ENCODE data around the gene PGM5. TPM values are rescaled to one million over a fixed set of nuclear protein-coding genes. Genes with fewer than 3 reads are reported as not detected.

Gene PGM5
- total RNA-seq, 1 experiment from 2014 or later = 75.5 TPM

- Histone ChIP-seq H3K4me3 (ENCODE audit: low read length) (no peak overlapping the region), H3K9ac (ENCODE audit: low read length) (no peak overlapping the region), H2AFZ (ENCODE audit: low read length) (no peak overlapping the region), H3K36me3 (ENCODE audit: low read depth, low read length) (peaks cover 9% of the 10 kb centered on the region), H3K9me3 (ENCODE audit: low read length) (no peaks in the 10 kb centered on the region), H3K27me3 (ENCODE audit: low read length) (no peaks in the 10 kb centered on the region), H3K4me1 (ENCODE audit: insufficient read depth, low read length) (peaks cover 18% of the 10 kb centered on the region), H3K27ac (ENCODE audit: low read length) (no peak overlapping the region), H3F3A (ENCODE audit: low read length, unreplicated experiment) (no peaks in the 10 kb centered on the region), H3K9me2 (replicated peaks; ENCODE audit: low read length) (no peaks in the 10 kb centered on the region), H3K4me2 (ENCODE audit: low read length) (no peak overlapping the region), H4K20me1 (ENCODE audit: low read length) (no peaks in the 10 kb centered on the region), H3K79me2 (ENCODE audit: low read length) (no peaks in the 10 kb centered on the region)
- BruUV-seq (replicated peaks) = no TSS peak
- ATAC-seq (no peak), DNase-seq (no peak)
- POLR2A ChIA-PET (ENCODE audit: unreplicated experiment) = no interaction called here
- TF ChIP-seq EZH2 (IDR thresholded peaks at IDR 0.05; ENCODE audit: low read length, unreplicated experiment) (no peak), EZH2phosphoT487 (IDR thresholded peaks at IDR 0.05; ENCODE audit: borderline replicate concordance, low read length) (no peak)
- TF ChIP-seq, protein P1, sequence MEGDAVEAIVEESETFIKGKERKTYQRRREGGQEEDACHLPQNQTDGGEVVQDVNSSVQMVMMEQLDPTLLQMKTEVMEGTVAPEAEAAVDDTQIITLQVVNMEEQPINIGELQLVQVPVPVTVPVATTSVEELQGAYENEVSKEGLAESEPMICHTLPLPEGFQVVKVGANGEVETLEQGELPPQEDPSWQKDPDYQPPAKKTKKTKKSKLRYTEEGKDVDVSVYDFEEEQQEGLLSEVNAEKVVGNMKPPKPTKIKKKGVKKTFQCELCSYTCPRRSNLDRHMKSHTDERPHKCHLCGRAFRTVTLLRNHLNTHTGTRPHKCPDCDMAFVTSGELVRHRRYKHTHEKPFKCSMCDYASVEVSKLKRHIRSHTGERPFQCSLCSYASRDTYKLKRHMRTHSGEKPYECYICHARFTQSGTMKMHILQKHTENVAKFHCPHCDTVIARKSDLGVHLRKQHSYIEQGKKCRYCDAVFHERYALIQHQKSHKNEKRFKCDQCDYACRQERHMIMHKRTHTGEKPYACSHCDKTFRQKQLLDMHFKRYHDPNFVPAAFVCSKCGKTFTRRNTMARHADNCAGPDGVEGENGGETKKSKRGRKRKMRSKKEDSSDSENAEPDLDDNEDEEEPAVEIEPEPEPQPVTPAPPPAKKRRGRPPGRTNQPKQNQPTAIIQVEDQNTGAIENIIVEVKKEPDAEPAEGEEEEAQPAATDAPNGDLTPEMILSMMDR (conservative IDR thresholded peaks at IDR 0.05; ENCODE audit: low read depth, low read length) = no peak
- CTCF ChIA-PET = no interaction called here
- intact Hi-C loops (cut with micrococcal nuclease) = no loop called here
Measured at GRCh38 chr9:68522131-68522530, 165.7 kb downstream of the PGM5 start.

DNA sequence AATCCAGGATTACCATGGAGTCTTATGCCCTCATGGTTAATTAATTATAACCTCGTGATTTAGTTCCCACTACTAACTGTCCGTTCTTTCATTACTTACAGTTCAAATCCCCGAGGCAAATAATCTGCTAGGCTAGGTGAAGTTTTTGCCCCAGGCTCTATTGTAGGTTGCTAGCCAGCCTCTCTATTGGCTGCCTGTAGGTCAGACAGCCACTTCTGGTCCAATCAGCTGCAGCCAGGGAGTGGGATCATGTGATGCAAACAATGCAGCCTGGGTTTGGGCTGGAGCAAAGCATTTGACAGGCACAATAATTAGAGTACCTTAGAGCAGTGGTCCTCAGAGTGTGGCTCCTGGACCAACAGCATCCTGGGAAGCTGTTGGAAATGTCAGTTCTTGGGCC lies 166.5 kb downstream of the PGM5 start:
- Histone ChIP-seq H3K36me3 (ENCODE audit: low read depth, low read length) (peaks cover 4% of the 10 kb centered on the region), H3F3A (ENCODE audit: low read length, unreplicated experiment) (no peaks in the 10 kb centered on the region), H3K27ac (ENCODE audit: low read length) (no peak overlapping the region), H3K79me2 (ENCODE audit: low read length) (no peaks in the 10 kb centered on the region), H3K4me2 (ENCODE audit: low read length) (peak overlapping the region; percentile 62), H3K9me2 (replicated peaks; ENCODE audit: low read length) (no peaks in the 10 kb centered on the region), H3K4me1 (ENCODE audit: insufficient read depth, low read length) (peaks cover 18% of the 10 kb centered on the region), H2AFZ (ENCODE audit: low read length) (no peak overlapping the region), H4K20me1 (ENCODE audit: low read length) (no peaks in the 10 kb centered on the region), H3K9ac (ENCODE audit: low read length) (no peak overlapping the region), H3K9me3 (ENCODE audit: low read length) (no peaks in the 10 kb centered on the region), H3K4me3 (ENCODE audit: low read length) (no peak overlapping the region), H3K27me3 (ENCODE audit: low read length) (no peaks in the 10 kb centered on the region)
- ChIA-PET POLR2A (ENCODE audit: unreplicated experiment) (no interaction called here), CTCF (no interaction called here)
- ATAC-seq (no peak), DNase-seq (no peak)
- TF ChIP-seq, protein P1 (conservative IDR thresholded peaks at IDR 0.05; ENCODE audit: low read depth, low read length) = no peak
- no peak for TF ChIP-seq EZH2phosphoT487 (IDR thresholded peaks at IDR 0.05; ENCODE audit: borderline replicate concordance, low read length)
- no peak for TF ChIP-seq EZH2 (IDR thresholded peaks at IDR 0.05; ENCODE audit: low read length, unreplicated experiment)
- BruUV-seq (replicated peaks) = no TSS peak
- intact Hi-C loops (cut with micrococcal nuclease) = no loop called here

- no peak overlapping the region for H2AFZ ChIP-seq (ENCODE audit: low read length)
- no peaks in the 10 kb centered on the region for H4K20me1 ChIP-seq (ENCODE audit: low read length)
- H3K9ac ChIP-seq (ENCODE audit: low read length) = no peak overlapping the region
- DNase-seq (peak; percentile 62), ATAC-seq (peak; percentile 18; the same call in 1 of the 2 replicates)
- no peaks in the 10 kb centered on the region for H3K36me3 ChIP-seq (ENCODE audit: low read depth, low read length)
- no peak overlapping the region for H3K4me3 ChIP-seq (ENCODE audit: low read length)
- intact Hi-C loops (cut with micrococcal nuclease) = no loop called here
- H3K4me2 ChIP-seq (ENCODE audit: low read length) = peak overlapping the region; percentile 62
- no TSS peak for BruUV-seq (replicated peaks)
- ChIA-PET POLR2A (ENCODE audit: unreplicated experiment) (no interaction called here), CTCF (no interaction called here)
- TF ChIP-seq, protein P1 (conservative IDR thresholded peaks at IDR 0.05; ENCODE audit: low read depth, low read length) = no peak
- TF ChIP-seq EZH2phosphoT487 (IDR thresholded peaks at IDR 0.05; ENCODE audit: borderline replicate concordance, low read length) = no peak
- no peak for TF ChIP-seq EZH2 (IDR thresholded peaks at IDR 0.05; ENCODE audit: low read length, unreplicated experiment)
- H3K27ac ChIP-seq (ENCODE audit: low read length) = no peak overlapping the region
- H3K79me2 ChIP-seq (ENCODE audit: low read length) = no peaks in the 10 kb centered on the region
- no peaks in the 10 kb centered on the region for H3K9me3 ChIP-seq (ENCODE audit: low read length)
- H3K4me1 ChIP-seq (ENCODE audit: insufficient read depth, low read length) = peaks cover 18% of the 10 kb centered on the region
- H3K9me2 ChIP-seq (replicated peaks; ENCODE audit: low read length) = no peaks in the 10 kb centered on the region
- no peaks in the 10 kb centered on the region for H3K27me3 ChIP-seq (ENCODE audit: low read length)
- H3F3A ChIP-seq (ENCODE audit: low read length, unreplicated experiment) = no peaks in the 10 kb centered on the region
Measured at GRCh38 chr9:68523367-68523936, 167.0 kb downstream of the PGM5 start.

Measured in PC-3 (cell line).